Inflammatory macrophage treated with lipopolysaccharide for 4 hours (primary cell): Measurements from ENCODE around the gene ABHD4.
A peak's percentile ranks its signal among the peaks of the same experiment; 100 is the strongest.
"Not testable (repeated sequence)": the region's sequence is repeated elsewhere in the genome, so short reads cannot be mapped to it uniquely, and the experiment has no call there.

Experiments
- DNase-seq: peaks from one replicate; pipeline ENCODE4 v3.0.0-alpha.2; 2020

ABHD4 gene

GRCh38 chr14:22630066-22630465 is 32.0 kb downstream of the ABHD4 start:
- no peak for DNase-seq

- DNase-seq, result no peak
Observed at GRCh38 chr14:22630486-22630885, 32.4 kb downstream of the ABHD4 start.

GRCh38 chr14:22634233-22634900 is 36.3 kb downstream of the ABHD4 start:
- DNase-seq, result peak; percentile 39

GRCh38 chr14:22635980-22636379 is 37.9 kb downstream of the ABHD4 start:
- DNase-seq, result not testable (repeated sequence)

- DNase-seq, result no peak
Observed at GRCh38 chr14:22640192-22640591, 42.1 kb downstream of the ABHD4 start.

- DNase-seq, result no peak
Observed at GRCh38 chr14:22641846-22642245, 43.7 kb downstream of the ABHD4 start.

GRCh38 chr14:22644305-22644635 is 46.2 kb downstream of the ABHD4 start, which contains the start of gene OR6J1:
Gene OR6J1 (minus strand): TSS chr14:22644352. CDS start chr14:22634811, 9,541 bp downstream.
- no peak for DNase-seq

- peak; percentile 87 for DNase-seq
Observed at GRCh38 chr14:22646570-22647254, 48.6 kb downstream of the ABHD4 start.

- DNase-seq, result no peak
Observed at GRCh38 chr14:22648506-22648905, 50.4 kb downstream of the ABHD4 start.

- DNase-seq, result no peak
Observed at GRCh38 chr14:22650046-22650739, 52.1 kb downstream of the ABHD4 start.

- no peak for DNase-seq
Observed at GRCh38 chr14:22650960-22651521, 52.9 kb downstream of the ABHD4 start.

GRCh38 chr14:22651586-22651985 is 53.5 kb downstream of the ABHD4 start:
- DNase-seq, result no peak

GRCh38 chr14:22653012-22653621 is 55.0 kb downstream of the ABHD4 start:
- peak; percentile 65 for DNase-seq

- DNase-seq, result no peak
Observed at GRCh38 chr14:22656226-22656625, 58.1 kb downstream of the ABHD4 start.

- no peak for DNase-seq
Observed at GRCh38 chr14:22656945-22657731, 59.0 kb downstream of the ABHD4 start.

- peak; percentile 64 for DNase-seq
Observed at GRCh38 chr14:22657861-22658260, 59.8 kb downstream of the ABHD4 start.

- DNase-seq, result no peak
Observed at GRCh38 chr14:22658946-22659345, 60.8 kb downstream of the ABHD4 start.

GRCh38 chr14:22660654-22661053 is 62.6 kb downstream of the ABHD4 start:
- DNase-seq, result no peak
